IMR-90 (cell line): ENCODE data around the gene TBC1D3B. TPM values are rescaled to one million over a fixed set of nuclear protein-coding genes. Genes with fewer than 3 reads are reported as not detected.

Experiments used
- ATAC-seq: fragments of 200-7000 bp; cut with Tn5 transposase; 2 replicates; pipeline ENCODE4 v1.9.1; 2020; ENCODE audit warnings: low read depth, mild to moderate bottlenecking, moderate library complexity
- BruUV-seq: library from RNA; stranded (reverse); fragments of 400-500 nt; replicated peaks from 2 replicates; lab custom pipeline; 2021; lab: Mats Ljungman, UMichigan
- CTCF ChIA-PET: fragments of 300-600 bp; formaldehyde crosslinking; extraction: SDS; loops from one replicate; lab custom pipeline; 2021; ENCODE audit warnings: antibody characterized with exemption; lab: Yijun Ruan, JAX
- POLR2A ChIA-PET: fragments of 300-600 bp; sonication (Branson Sonifier 250); formaldehyde crosslinking; loops from one replicate; lab custom pipeline; 2022; ENCODE audit warnings: antibody characterized with exemption; ENCODE audit not compliant: unreplicated experiment; lab: Charles Lee
- DNase-seq: peaks from one replicate; pipeline ENCODE4 v3.0.0; 2013
- H2AFZ ChIP-seq: replicated peaks from 2 replicates; pipeline ENCODE3; 2013; ENCODE audit warnings: low read length, mild to moderate bottlenecking; ENCODE audit not compliant: poor library complexity
- H2AK5ac ChIP-seq: 2 replicates; pipeline ENCODE4 v1.6.1; 2013; ENCODE audit warnings: low read depth, low read length, inconsistent platforms
- H2AK9ac ChIP-seq: replicated peaks from 2 replicates; pipeline ENCODE3; 2013; ENCODE audit warnings: mild to moderate bottlenecking, low read depth, low read length, moderate library complexity; ENCODE audit not compliant: poor library complexity
- H2BK120ac ChIP-seq: 2 replicates; pipeline ENCODE4 v1.6.1; 2013; ENCODE audit warnings: low read depth, low read length, inconsistent platforms
- H2BK15ac ChIP-seq: 3 replicates; pipeline ENCODE4 v1.6.1; 2013; ENCODE audit warnings: low read depth, low read length, inconsistent platforms
- H2BK20ac ChIP-seq: 2 replicates; pipeline ENCODE4 v1.6.1; 2013; ENCODE audit warnings: low read depth, mild to moderate bottlenecking, inconsistent platforms, low read length, moderate library complexity
- H2BK5ac ChIP-seq: 2 replicates; pipeline ENCODE4 v1.6.1; 2013; ENCODE audit warnings: mild to moderate bottlenecking, low read depth, low read length, inconsistent platforms; ENCODE audit not compliant: poor library complexity, severe bottlenecking
- H3K14ac ChIP-seq: replicated peaks from 2 replicates; pipeline ENCODE4 v1.6.1; 2013; ENCODE audit warnings: low read depth, low read length, inconsistent platforms
- H3K18ac ChIP-seq: 2 replicates; pipeline ENCODE4 v1.6.1; 2013; ENCODE audit warnings: low read depth, low read length, control low read depth
- H3K23ac ChIP-seq: 2 replicates; pipeline ENCODE4 v1.6.1; 2013; ENCODE audit warnings: low read depth, low read length, inconsistent platforms
- H3K27ac ChIP-seq: 2 replicates; pipeline ENCODE4 v1.5.1; 2013; ENCODE audit warnings: mild to moderate bottlenecking, control low read depth, low read length; ENCODE audit not compliant: insufficient read depth
- H3K27me3 ChIP-seq: 2 replicates; pipeline ENCODE4 v1.6.1; 2013; ENCODE audit warnings: low read length; ENCODE audit not compliant: control insufficient read depth, insufficient read depth
- H3K36me3 ChIP-seq: 2 replicates; pipeline ENCODE4 v1.6.1; 2013; ENCODE audit warnings: low read length, mixed read lengths; ENCODE audit not compliant: control insufficient read depth, insufficient read depth
- H3K4ac ChIP-seq: 2 replicates; pipeline ENCODE4 v1.6.1; 2013; ENCODE audit warnings: low read depth, low read length, inconsistent platforms
- H3K4me1 ChIP-seq: 2 replicates; pipeline ENCODE4 v1.6.1; 2013; ENCODE audit warnings: low read length, mixed read lengths; ENCODE audit not compliant: control insufficient read depth, insufficient read depth
- H3K4me2 ChIP-seq: 2 replicates; pipeline ENCODE4 v1.6.1; 2013; ENCODE audit warnings: low read depth, mild to moderate bottlenecking, control low read depth, low read length, moderate library complexity
- H3K4me3 ChIP-seq: 2 replicates; pipeline ENCODE4 v1.5.1; 2013; ENCODE audit warnings: low read depth, mild to moderate bottlenecking, control low read depth, low read length, moderate library complexity; ENCODE audit not compliant: insufficient read depth
- H3K56ac ChIP-seq: 2 replicates; pipeline ENCODE4 v1.6.1; 2013; ENCODE audit warnings: low read length, inconsistent platforms; ENCODE audit not compliant: insufficient read depth; ENCODE audit errors: extremely low read depth
- H3K79me1 ChIP-seq, 2 experiments: 2 replicates each; pipeline ENCODE4 v1.6.1; 2013; ENCODE audit warnings: low read length in 2 of 2, inconsistent platforms in 1 of 2, low read depth in 1 of 2
- H3K9ac ChIP-seq: 2 replicates; pipeline ENCODE4 v1.6.1; 2013; ENCODE audit warnings: low read depth, low read length, control low read depth
- H3K9me1 ChIP-seq: 2 replicates; pipeline ENCODE4 v1.6.1; 2013; ENCODE audit warnings: low read length, inconsistent platforms; ENCODE audit not compliant: insufficient read depth
- H3K9me3 ChIP-seq: 2 replicates; pipeline ENCODE4 v1.6.1; 2013; ENCODE audit warnings: low read length; ENCODE audit not compliant: control insufficient read depth, insufficient read depth
- H4K20me1 ChIP-seq: 2 replicates; pipeline ENCODE4 v1.6.1; 2013; ENCODE audit warnings: low read length, inconsistent platforms; ENCODE audit not compliant: insufficient read depth
- H4K5ac ChIP-seq: 2 replicates; pipeline ENCODE4 v1.6.1; 2013; ENCODE audit warnings: mild to moderate bottlenecking, low read depth, low read length, control low read depth
- H4K8ac ChIP-seq, 2 experiments: 2 replicates each; pipeline ENCODE4 v1.6.1; 2013; ENCODE audit warnings: low read depth in 2 of 2, low read length in 2 of 2, control low read depth in 1 of 2, inconsistent platforms in 1 of 2
- H4K91ac ChIP-seq: 2 replicates; pipeline ENCODE4 v1.6.1; 2013; ENCODE audit warnings: low read depth, low read length, inconsistent platforms; ENCODE audit not compliant: insufficient read depth
- BHLHE40 ChIP-seq: fragments of 150-350 bp; IDR thresholded peaks from 2 replicates; pipeline ENCODE4 v1.6.1; 2016; ENCODE audit warnings: mild to moderate bottlenecking, low read depth, low read length
- CEBPB ChIP-seq: IDR thresholded peaks from 2 replicates; pipeline ENCODE4 v1.6.1; 2012; ENCODE audit warnings: low read depth, low read length, improper control_type of control experiment
- ELK1 ChIP-seq: fragments of 150-350 bp; IDR thresholded peaks from 2 replicates; pipeline ENCODE4 v1.6.1; 2016; ENCODE audit warnings: low read depth, mild to moderate bottlenecking, low read length, moderate library complexity, borderline replicate concordance
- FOS ChIP-seq: fragments of 150-350 bp; IDR thresholded peaks from 2 replicates; pipeline ENCODE4 v1.6.1; 2016; ENCODE audit warnings: low read depth, low read length
- MAFK ChIP-seq: IDR thresholded peaks from 2 replicates; pipeline ENCODE4 v1.6.1; 2012; ENCODE audit warnings: low read depth, low read length, improper control_type of control experiment
- NFE2L2 ChIP-seq: fragments of 150-350 bp; IDR thresholded peaks from 2 replicates; pipeline ENCODE4 v1.6.1; 2016; ENCODE audit warnings: low read depth, mild to moderate bottlenecking, low read length
- POLR2A ChIP-seq: IDR thresholded peaks from 2 replicates; pipeline ENCODE4 v1.6.1; 2012; ENCODE audit warnings: mild to moderate bottlenecking, low read depth, low read length
- RAD21 ChIP-seq: IDR thresholded peaks from 2 replicates; pipeline ENCODE4 v1.6.1; 2012; ENCODE audit warnings: low read length, improper control_type of control experiment
- RFX5 ChIP-seq: IDR thresholded peaks from 2 replicates; pipeline ENCODE4 v1.8.0; 2012; ENCODE audit warnings: low read depth, mild to moderate bottlenecking, low read length, moderate library complexity
- SMC3 ChIP-seq: fragments of 150-350 bp; IDR thresholded peaks from 2 replicates; pipeline ENCODE4 v1.6.1; 2016; ENCODE audit warnings: low read depth, mild to moderate bottlenecking, antibody characterized with exemption, low read length, moderate library complexity
- WGBS, 2 experiments: methylation state at CpG; one replicate each; pipeline versions ENCODE4 v1.1.5 to v1.1.7; 2013; ENCODE audit warnings: missing lambda C conversion rate in 2 of 2; ENCODE audit not compliant: insufficient read length in 1 of 2; ENCODE audit errors: extremely low coverage in 2 of 2; 5-methylcytosine and 5-hydroxymethylcytosine counted together
- dilution Hi-C: fragments of 300-500 bp; cut with HindIII; formaldehyde crosslinking; loops from one replicate; pipeline ENCODE4 v1.14.3; 2018; ENCODE audit warnings: low sequenced_read_pairs; ENCODE audit not compliant: unreplicated experiment
- in situ Hi-C: fragments of 300-500 bp; cut with MboI; formaldehyde crosslinking; loops from 3 replicates; pipeline ENCODE4 v1.14.3; 2019; ENCODE audit warnings: low sequenced_read_pairs, inconsistent platforms, mixed read lengths
- intact Hi-C: fragments of 100-400 bp; cut with micrococcal nuclease; formaldehyde crosslinking; loops from 2 replicates; pipeline ENCODE4 v1.10.0; 2022
- polyA plus RNA-seq, 3 experiments: library from polyadenylated mRNA; depleted of rRNA; stranded (reverse); fragments of >200 nt; gene quantifications; 2 replicates each; pipeline ENCODE4 v1.2.3, GENCODE V29; 2012; ENCODE audit warnings: low replicate concordance in 1 of 3
- total RNA-seq: library from RNA; depleted of rRNA; stranded (reverse); fragments of >200 nt; gene quantifications from 2 replicates; pipeline ENCODE4 v1.2.3, GENCODE V29; 2012
- TF ChIP-seq, protein P1 (sequence below): conservative IDR thresholded peaks from 2 replicates; pipeline ENCODE4 v1.5.1; 2012; ENCODE audit warnings: mild to moderate bottlenecking, low read depth, low read length, improper control_type of control experiment

TBC1D3B gene
- total and polyA plus RNA-seq, 2 of the 4 experiments (the other 2 are of a cell fraction), result 0.94 TPM; not detected in 1

- peak overlapping the region; percentile 19 for H2AFZ ChIP-seq
- H3K79me1 ChIP-seq, result no peaks in the 10 kb centered on the region
- no peaks in the 10 kb centered on the region for H4K20me1 ChIP-seq
- H3K14ac ChIP-seq, result no peak overlapping the region
- intact Hi-C loops, result loop anchor here (1.0 to 10.0 kb wide), 3 partner anchors 54 to 179 kb away; partner anchors contain the start of gene CCL18
- TF ChIP-seq RFX5, result no peak
- TF ChIP-seq, protein P1, sequence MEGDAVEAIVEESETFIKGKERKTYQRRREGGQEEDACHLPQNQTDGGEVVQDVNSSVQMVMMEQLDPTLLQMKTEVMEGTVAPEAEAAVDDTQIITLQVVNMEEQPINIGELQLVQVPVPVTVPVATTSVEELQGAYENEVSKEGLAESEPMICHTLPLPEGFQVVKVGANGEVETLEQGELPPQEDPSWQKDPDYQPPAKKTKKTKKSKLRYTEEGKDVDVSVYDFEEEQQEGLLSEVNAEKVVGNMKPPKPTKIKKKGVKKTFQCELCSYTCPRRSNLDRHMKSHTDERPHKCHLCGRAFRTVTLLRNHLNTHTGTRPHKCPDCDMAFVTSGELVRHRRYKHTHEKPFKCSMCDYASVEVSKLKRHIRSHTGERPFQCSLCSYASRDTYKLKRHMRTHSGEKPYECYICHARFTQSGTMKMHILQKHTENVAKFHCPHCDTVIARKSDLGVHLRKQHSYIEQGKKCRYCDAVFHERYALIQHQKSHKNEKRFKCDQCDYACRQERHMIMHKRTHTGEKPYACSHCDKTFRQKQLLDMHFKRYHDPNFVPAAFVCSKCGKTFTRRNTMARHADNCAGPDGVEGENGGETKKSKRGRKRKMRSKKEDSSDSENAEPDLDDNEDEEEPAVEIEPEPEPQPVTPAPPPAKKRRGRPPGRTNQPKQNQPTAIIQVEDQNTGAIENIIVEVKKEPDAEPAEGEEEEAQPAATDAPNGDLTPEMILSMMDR, result peak; percentile 97
- no peak for TF ChIP-seq BHLHE40
- no peak for TF ChIP-seq ELK1
- no peak for TF ChIP-seq MAFK
- TF ChIP-seq FOS, result no peak
- TF ChIP-seq POLR2A, result no peak
- no peak for TF ChIP-seq NFE2L2
- peak; percentile 76 for TF ChIP-seq CEBPB
- TF ChIP-seq RAD21, result peak; percentile 82
- TF ChIP-seq SMC3, result peak; percentile 73
- peaks cover 1% of the 10 kb centered on the region for H3K27me3 ChIP-seq
- DNase-seq (peak; percentile 55), ATAC-seq (peak; percentile 100)
- H4K91ac ChIP-seq, result no peak overlapping the region
- H2BK5ac ChIP-seq, result no peak overlapping the region
- H3K4ac ChIP-seq, result no peak overlapping the region
- H4K8ac ChIP-seq, result no peak overlapping the region
- no peaks in the 10 kb centered on the region for H3K9me1 ChIP-seq
- H2AK5ac ChIP-seq, result no peak overlapping the region
- ChIA-PET CTCF (interaction anchor here (0.6 to 2.5 kb wide), 9 partner anchors 9 to 187 kb away, joined by 3 to 14 read pairs (median 4); no protein-coding TSS in a partner anchor), POLR2A (no interaction called here)
- no peaks in the 10 kb centered on the region for H3K36me3 ChIP-seq
- H3K18ac ChIP-seq, result no peak overlapping the region
- no peaks in the 10 kb centered on the region for H3K9me3 ChIP-seq
- dilution Hi-C loops, result no loop called here
- H3K23ac ChIP-seq, result no peak overlapping the region
- H2BK20ac ChIP-seq, result no peak overlapping the region
- no peak overlapping the region for H2BK15ac ChIP-seq
- H2AK9ac ChIP-seq, result no peak overlapping the region
- no peak overlapping the region for H3K27ac ChIP-seq
- H3K4me1 ChIP-seq, result no peaks in the 10 kb centered on the region
- no peak overlapping the region for H3K4me2 ChIP-seq
- no peak overlapping the region for H3K9ac ChIP-seq
- H3K56ac ChIP-seq, result no peak overlapping the region
- no TSS peak for BruUV-seq
- WGBS, 2 experiments, result 0% methylated on average over 1 of the region's 6 CpGs; no CpG with 5 or more reads in 1 of the 2 experiments
- H2BK120ac ChIP-seq, result no peak overlapping the region
- no peak overlapping the region for H4K5ac ChIP-seq
- in situ Hi-C loops, result loop anchor here (5.0 kb wide), 1 partner anchor 176 kb away; no protein-coding TSS in a partner anchor
- no peak overlapping the region for H3K4me3 ChIP-seq
Observed at GRCh38 chr17:36148559-36149295, 27.7 kb downstream of the TBC1D3B start.
